Gastroesophageal sphincter (tissue), 4 donors: Measurements from ENCODE around the gene PACSIN3. TPM values are rescaled to one million over a fixed set of nuclear protein-coding genes. Genes with fewer than 3 reads are reported as not detected.

Experiments used
- ATAC-seq: fragments of 150-250 bp; one replicate; pipeline ENCODE4 v1.9.1; 2016; ENCODE audit warnings: mild to moderate bottlenecking, moderate library complexity
- H3K27ac ChIP-seq, 4 donors: fragments of 200-600 bp; sonication (generic) in 3 of 4; 1 replicate in 3 of 4; 2 replicates in 1 of 4; pipeline ENCODE4 v1.5.1; 2016 to 2019
- H3K27me3 ChIP-seq: fragments of 200-600 bp; sonication (generic); one replicate; pipeline ENCODE4 v1.5.1; 2019
- H3K36me3 ChIP-seq, 2 donors: fragments of 200-600 bp; sonication (generic); one replicate each; pipeline ENCODE4 v1.5.1; 2019; ENCODE audit warnings: control low read depth in 1 of 2
- H3K4me1 ChIP-seq, 3 donors: fragments of 200-600 bp; sonication (generic); 1 replicate in 2 of 3; 2 replicates in 1 of 3; pipeline ENCODE4 v1.5.1; 2016 to 2019; ENCODE audit warnings: control low read depth in 2 of 3
- H3K4me3 ChIP-seq, 2 donors: fragments of 200-600 bp; sonication (generic); one replicate each; pipeline ENCODE4 v1.5.1; 2019; ENCODE audit warnings: mild to moderate bottlenecking in 1 of 2, moderate library complexity in 1 of 2
- H3K9me3 ChIP-seq, 3 donors: fragments of 200-600 bp; sonication (generic); one replicate each; pipeline ENCODE4 v1.5.1; 2017 to 2019; ENCODE audit warnings: control low read depth in 2 of 3
- EP300 ChIP-seq: sonication (generic); formaldehyde crosslinking; IDR thresholded peaks from one replicate; pipeline ENCODE4 v1.6.1; 2017; ENCODE audit warnings: antibody characterized with exemption, mild to moderate bottlenecking
- POLR2A ChIP-seq, 2 donors: fragments of 450-650 bp; IDR thresholded peaks; one replicate each; pipeline ENCODE4 v1.6.1; 2017; ENCODE audit warnings: antibody characterized with exemption in 2 of 2, mild to moderate bottlenecking in 2 of 2, moderate library complexity in 1 of 2
- POLR2AphosphoS5 ChIP-seq: sonication (generic); formaldehyde crosslinking; IDR thresholded peaks from one replicate; pipeline ENCODE4 v1.6.1; 2017; ENCODE audit warnings: antibody characterized with exemption
- WGBS, 2 donors: methylation state at CpG; one replicate each; pipeline ENCODE4 v1.1.5; 2018; ENCODE audit warnings: low coverage in 1 of 2; 5-methylcytosine and 5-hydroxymethylcytosine counted together
- small RNA-seq, 4 donors: library from RNA; depleted of rRNA; stranded (forward); fragments of <200 nt; gene quantifications; one replicate each; pipeline ENCODE3, GENCODE V24; 2016
- total RNA-seq, 4 donors: library from RNA; depleted of rRNA; stranded (reverse); fragments of >200 nt; gene quantifications; one replicate each; pipeline ENCODE4 v1.1.0, GENCODE V29; 2016
- TF ChIP-seq, protein P1 (sequence below), 4 experiments: fragments of 200-600 bp in 2 of 4; fragments of 450-650 bp in 2 of 4; sonication (generic) in 1 of 4; IDR thresholded peaks; one replicate each; pipeline ENCODE4 v1.5.1; 2017 to 2019; ENCODE audit warnings: antibody characterized with exemption in 4 of 4, mild to moderate bottlenecking in 2 of 4, moderate library complexity in 2 of 4

PACSIN3 gene
- total RNA-seq, 4 donors from 2014 or later, result 61.3 to 74.9 (median 65.3) TPM

DNA sequence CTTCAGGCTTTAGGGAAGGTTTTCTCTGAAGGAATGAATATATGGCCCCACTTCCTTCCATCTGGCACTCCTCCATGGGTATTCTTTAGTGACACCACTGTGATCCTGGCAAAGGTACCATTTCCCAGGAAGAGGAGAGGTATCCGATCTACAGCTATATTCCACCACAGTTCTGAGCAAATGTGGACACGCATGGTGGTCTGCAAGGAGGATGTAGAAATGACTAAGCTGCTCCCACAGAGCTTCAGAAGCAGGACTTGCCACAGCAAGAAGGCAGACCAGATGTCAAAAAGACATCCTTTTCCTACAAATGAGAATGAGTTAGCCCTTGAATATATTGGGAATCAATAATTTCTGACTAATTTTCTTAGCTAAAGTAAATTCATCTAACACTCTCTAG is 55.1 kb downstream of the PACSIN3 start:
- ATAC-seq, result no peak
- no peak for TF ChIP-seq POLR2AphosphoS5
- no peak for TF ChIP-seq POLR2A (IDR thresholded peaks at IDR 0.05)
- TF ChIP-seq, protein P1, sequence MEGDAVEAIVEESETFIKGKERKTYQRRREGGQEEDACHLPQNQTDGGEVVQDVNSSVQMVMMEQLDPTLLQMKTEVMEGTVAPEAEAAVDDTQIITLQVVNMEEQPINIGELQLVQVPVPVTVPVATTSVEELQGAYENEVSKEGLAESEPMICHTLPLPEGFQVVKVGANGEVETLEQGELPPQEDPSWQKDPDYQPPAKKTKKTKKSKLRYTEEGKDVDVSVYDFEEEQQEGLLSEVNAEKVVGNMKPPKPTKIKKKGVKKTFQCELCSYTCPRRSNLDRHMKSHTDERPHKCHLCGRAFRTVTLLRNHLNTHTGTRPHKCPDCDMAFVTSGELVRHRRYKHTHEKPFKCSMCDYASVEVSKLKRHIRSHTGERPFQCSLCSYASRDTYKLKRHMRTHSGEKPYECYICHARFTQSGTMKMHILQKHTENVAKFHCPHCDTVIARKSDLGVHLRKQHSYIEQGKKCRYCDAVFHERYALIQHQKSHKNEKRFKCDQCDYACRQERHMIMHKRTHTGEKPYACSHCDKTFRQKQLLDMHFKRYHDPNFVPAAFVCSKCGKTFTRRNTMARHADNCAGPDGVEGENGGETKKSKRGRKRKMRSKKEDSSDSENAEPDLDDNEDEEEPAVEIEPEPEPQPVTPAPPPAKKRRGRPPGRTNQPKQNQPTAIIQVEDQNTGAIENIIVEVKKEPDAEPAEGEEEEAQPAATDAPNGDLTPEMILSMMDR (IDR thresholded peaks at IDR 0.05), result no peak
- TF ChIP-seq EP300, result no peak
- Histone ChIP-seq H3K9me3 (no peaks in the 10 kb centered on the region), H3K36me3 (no peaks in the 10 kb centered on the region), H3K27ac (no peak overlapping the region), H3K27me3 (no peaks in the 10 kb centered on the region), H3K4me1 (no peaks in the 10 kb centered on the region), H3K4me3 (no peak overlapping the region)
- WGBS, 2 donors, result 100% methylated on average over 1 of the region's 2 CpGs; no CpG with 5 or more reads in 1 of the 2 donors

DNA sequence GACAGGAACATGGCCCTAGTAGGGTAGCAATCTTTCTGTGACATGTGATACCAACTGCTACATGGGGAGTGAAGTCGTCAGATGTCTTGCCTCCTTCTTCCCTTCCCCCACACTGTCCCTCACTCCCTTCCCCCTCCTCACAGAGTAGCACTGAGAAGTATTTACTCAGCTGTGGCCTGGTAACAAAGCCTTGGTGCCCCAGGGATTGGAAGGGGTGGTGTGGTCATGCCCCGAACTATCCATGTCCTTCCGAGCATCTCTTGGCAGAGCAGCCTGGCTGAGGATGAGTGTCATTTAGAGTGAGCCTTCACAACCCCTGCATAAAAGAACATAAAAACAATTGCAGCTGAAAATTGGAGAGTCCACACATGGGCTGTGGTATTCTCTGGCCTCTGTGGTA is 55.7 kb downstream of the PACSIN3 start:
- no peaks in the 10 kb centered on the region for H3K4me1 ChIP-seq
- no peak overlapping the region for H3K27ac ChIP-seq
- H3K4me3 ChIP-seq, result no peak overlapping the region
- no peaks in the 10 kb centered on the region for H3K27me3 ChIP-seq
- TF ChIP-seq POLR2AphosphoS5, result no peak
- no peak for TF ChIP-seq POLR2A (IDR thresholded peaks at IDR 0.05)
- TF ChIP-seq, protein P1 (IDR thresholded peaks at IDR 0.05), result no peak
- TF ChIP-seq EP300, result no peak
- ATAC-seq, result no peak
- 58% methylated on average over 2 of the region's 3 CpGs; no CpG with 5 or more reads in 1 of the 2 donors for WGBS, 2 donors
- no peaks in the 10 kb centered on the region for H3K36me3 ChIP-seq
- no peaks in the 10 kb centered on the region for H3K9me3 ChIP-seq

Small RNA genes lying within 50 kb of the gene (small RNA-seq; reads per million reads assigned to genes)
- gene MIR6745, result 0 to 0.12 (median 0.04) reads per million in 4 donors

Other genes with a start within 250 kb of the PACSIN3 start
- gene CSTPP1, start 249.7 kb downstream of the PACSIN3 start, total RNA-seq, result 10 to 100 TPM; 19.1 to 27.0 (median 21.8) TPM
- gene ARFGAP2, start 9.6 kb downstream of the PACSIN3 start, total RNA-seq, result 100 to 1,000 TPM; 127 to 223 (median 198) TPM
- 10 to 100 TPM; 18.6 to 44.2 (median 28.0) TPM for gene DDB2, start 28.5 kb upstream of the PACSIN3 start, total RNA-seq
- gene ACP2, start 62.4 kb upstream of the PACSIN3 start, total RNA-seq, result 10 to 100 TPM; 21.0 to 46.0 (median 32.0) TPM
- gene NR1H3, start 71.6 kb upstream of the PACSIN3 start, total RNA-seq, result 10 to 100 TPM; 14.5 to 21.0 (median 16.1) TPM
- 10 to 100 TPM; 23.7 to 33.9 (median 29.4) TPM for gene MADD, start 83.7 kb upstream of the PACSIN3 start, total RNA-seq
- gene MYBPC3, start 166.3 kb upstream of the PACSIN3 start, total RNA-seq, result under 1 TPM in 2 of 4 donors, not detected in 2; 0.12 to 0.13 TPM
- 10 to 100 TPM in 3 of 4 donors, 1 to 10 TPM in 1; 4.2 to 32.4 (median 14.7) TPM for gene SPI1, start 192.1 kb upstream of the PACSIN3 start, total RNA-seq
- 100 to 1,000 TPM in 1 of 4 donors, 10 to 100 TPM in 3; 68.8 to 218 (median 78.9) TPM for gene SLC39A13, start 222.2 kb upstream of the PACSIN3 start, total RNA-seq
- 100 to 1,000 TPM; 169 to 194 (median 179) TPM for gene PSMC3, start 240.0 kb upstream of the PACSIN3 start, total RNA-seq